GM19025 (cell line): ENCODE measurements around the gene TRPT1.
"Not testable (repeated sequence)": the region's sequence is repeated elsewhere in the genome, so short reads cannot be mapped to it uniquely, and the experiment has no call there.

Experiments used
- ATAC-seq: cut with Tn5 transposase; IDR thresholded peaks from one replicate; pipeline ENCODE4 v1.9.1; 2021; ENCODE audit warnings: mild to moderate bottlenecking, low read depth, moderate library complexity; ENCODE audit not compliant: unreplicated experiment

TRPT1 gene

GRCh38 chr11:64258946-64259532 is 33.1 kb upstream of the TRPT1 start:
- ATAC-seq: no peak

- no peak for ATAC-seq
Measured at GRCh38 chr11:64258356-64258755, 32.4 kb upstream of the TRPT1 start.

GRCh38 chr11:64256300-64256699 is 30.3 kb upstream of the TRPT1 start:
- ATAC-seq: no peak

GRCh38 chr11:64255135-64256128 is 29.4 kb upstream of the TRPT1 start:
- ATAC-seq: no peak

- no peak for ATAC-seq
Measured at GRCh38 chr11:64254326-64254725, 28.3 kb upstream of the TRPT1 start.

GRCh38 chr11:64253481-64253880 is 27.5 kb upstream of the TRPT1 start:
- ATAC-seq: no peak

- ATAC-seq: no peak
Measured at GRCh38 chr11:64253043-64253442, 27.1 kb upstream of the TRPT1 start.

GRCh38 chr11:64252003-64252872 is 26.3 kb upstream of the TRPT1 start:
- no peak for ATAC-seq

- ATAC-seq: no peak
Measured at GRCh38 chr11:64251753-64252002, 25.7 kb upstream of the TRPT1 start.

- ATAC-seq: peak; percentile 50
Measured at GRCh38 chr11:64251016-64251752, 25.2 kb upstream of the TRPT1 start, which contains the start of gene PLCB3. Gene PLCB3 (plus strand): TSS chr11:64251530. CDS start chr11:64251650, 120 bp downstream.

GRCh38 chr11:64250415-64251015 is 24.5 kb upstream of the TRPT1 start:
- ATAC-seq: no peak

- ATAC-seq: no peak
Measured at GRCh38 chr11:64249563-64250414, 23.8 kb upstream of the TRPT1 start.

GRCh38 chr11:64249038-64249437 is 23.1 kb upstream of the TRPT1 start:
- ATAC-seq: no peak

- no peak for ATAC-seq
Measured at GRCh38 chr11:64248578-64248977, 22.6 kb upstream of the TRPT1 start.

- ATAC-seq: no peak
Measured at GRCh38 chr11:64247729-64248531, 21.9 kb upstream of the TRPT1 start.

- no peak for ATAC-seq
Measured at GRCh38 chr11:64246871-64247728, 21.1 kb upstream of the TRPT1 start, which contains the start of gene PPP1R14B. Gene PPP1R14B (minus strand): TSS chr11:64246943. CDS start chr11:64246673, 270 bp downstream.

- not testable (repeated sequence) for ATAC-seq
Measured at GRCh38 chr11:64246621-64246870, 20.6 kb upstream of the TRPT1 start.
